ENCODE data around the gene CCNL2.

- TF ChIP-seq JUND (IDR thresholded peaks at IDR 0.05) (no peak), CTCF (IDR thresholded peaks at IDR 0.05; ENCODE audit: low read depth, low read length, missing input control) (no peak)
Measured at GRCh38 chr1:1399872-1400575, 889 bp upstream of the CCNL2 start.
